IPS DF 4.7 (cell line): ENCODE measurements around the gene GNA14.
"Not testable (repeated sequence)": the region's sequence is repeated elsewhere in the genome, so short reads cannot be mapped to it uniquely, and the experiment has no call there.

ENCODE experiments used
- DNase-seq: peaks from one replicate; pipeline ENCODE4 v3.0.0-alpha.2; 2013; ENCODE audit warnings: low spot score; ENCODE audit errors: extremely low read depth

GNA14 gene

GRCh38 chr9:77648234-77649108 is at the start of gene GNA14:
GNA14 (minus strand) TSS chr9:77648322; CDS start chr9:77647793, 529 bp downstream.
- no peak for DNase-seq

- DNase-seq = no peak
Observed at GRCh38 chr9:77697238-77697984, 49.3 kb upstream of the GNA14 start.

GRCh38 chr9:77690723-77691122 is 42.6 kb upstream of the GNA14 start:
- DNase-seq = not testable (repeated sequence)

DNA sequence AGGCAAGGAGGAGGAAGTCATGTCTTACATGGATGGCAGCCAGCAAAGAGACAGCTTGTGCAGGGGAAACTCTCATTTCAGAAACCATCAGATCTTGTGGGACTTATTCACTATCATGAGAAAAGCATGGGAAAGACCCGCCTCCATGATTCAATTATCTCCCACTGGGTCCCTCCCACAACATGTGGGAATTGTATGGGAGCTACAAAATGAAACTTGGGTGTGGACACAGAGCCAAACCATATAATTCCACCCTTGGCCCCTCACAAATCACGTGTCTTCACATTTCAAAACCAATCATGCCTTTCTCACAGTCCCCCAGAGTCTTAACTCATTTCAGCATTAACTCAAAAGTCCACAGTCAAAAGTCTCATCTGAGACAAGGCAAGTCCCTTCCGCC is 42.0 kb upstream of the GNA14 start:
- not testable (repeated sequence) for DNase-seq

GRCh38 chr9:77687737-77688136 is 39.6 kb upstream of the GNA14 start:
- DNase-seq = not testable (repeated sequence)

DNA sequence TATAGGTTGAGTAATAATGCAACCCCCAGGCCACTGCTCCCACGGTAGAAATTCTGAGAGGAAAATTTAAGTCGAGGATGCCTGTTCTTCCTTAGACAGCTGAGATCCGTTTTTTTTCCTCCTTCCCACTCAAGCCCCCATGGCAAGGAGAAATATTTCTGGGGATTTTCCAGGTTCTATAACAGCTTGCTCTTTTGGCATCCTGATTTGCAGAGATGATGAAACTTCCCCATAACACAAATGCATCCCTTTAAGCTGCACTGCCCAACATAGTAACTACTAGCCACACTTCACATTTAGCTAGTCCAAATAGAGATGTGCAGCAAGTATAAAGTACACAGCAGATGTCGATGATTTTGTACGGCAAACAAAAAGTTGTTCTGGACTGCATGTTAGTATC is 32.5 kb upstream of the GNA14 start:
- no peak for DNase-seq

GRCh38 chr9:77679661-77680368 is 31.7 kb upstream of the GNA14 start:
- DNase-seq = no peak

- DNase-seq = no peak
Observed at GRCh38 chr9:77679088-77679487, 31.0 kb upstream of the GNA14 start.

- no peak for DNase-seq
Observed at GRCh38 chr9:77677957-77678535, 29.9 kb upstream of the GNA14 start.

GRCh38 chr9:77677397-77677796 is 29.3 kb upstream of the GNA14 start:
- DNase-seq = no peak

DNA sequence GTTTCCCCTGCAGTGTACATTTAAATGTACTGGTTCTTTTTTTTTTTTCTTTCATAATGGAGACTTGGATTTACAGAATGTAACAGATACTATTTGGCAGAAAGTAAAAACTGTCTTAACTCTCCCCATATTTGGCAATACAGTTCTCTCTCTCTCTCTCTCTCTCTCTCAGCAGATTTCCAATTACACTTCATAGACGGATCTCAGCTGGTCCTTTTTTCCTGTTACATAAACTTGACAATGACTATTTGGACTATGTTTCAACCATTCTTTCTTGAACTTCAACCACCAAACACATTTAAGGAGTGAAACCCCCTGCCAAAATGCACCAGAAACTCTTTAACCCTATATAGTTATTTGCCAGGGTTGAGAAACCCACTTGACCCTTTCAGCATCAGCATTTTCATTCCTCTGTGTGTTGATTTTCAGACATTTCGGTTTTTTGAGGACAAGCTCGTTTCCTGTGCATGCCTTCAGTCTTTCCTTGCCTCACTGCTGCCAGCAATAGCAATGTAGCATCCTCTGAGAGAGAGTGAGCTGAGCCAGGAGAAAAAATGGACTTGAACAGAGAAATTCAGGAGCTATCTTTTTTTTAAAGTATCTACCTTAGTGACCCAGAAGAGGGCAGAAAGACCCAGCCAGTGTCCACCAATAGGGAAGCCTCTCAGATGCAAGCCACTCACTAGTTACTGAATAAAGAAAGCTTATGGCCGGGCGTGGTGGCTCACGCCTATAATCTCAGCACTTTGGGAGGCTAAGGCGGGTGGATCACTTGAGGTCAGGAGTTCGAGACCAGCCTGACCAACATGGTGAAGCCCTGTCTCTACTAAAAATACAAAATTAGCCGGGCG is 26.0 kb upstream of the GNA14 start:
- DNase-seq = no peak

DNA sequence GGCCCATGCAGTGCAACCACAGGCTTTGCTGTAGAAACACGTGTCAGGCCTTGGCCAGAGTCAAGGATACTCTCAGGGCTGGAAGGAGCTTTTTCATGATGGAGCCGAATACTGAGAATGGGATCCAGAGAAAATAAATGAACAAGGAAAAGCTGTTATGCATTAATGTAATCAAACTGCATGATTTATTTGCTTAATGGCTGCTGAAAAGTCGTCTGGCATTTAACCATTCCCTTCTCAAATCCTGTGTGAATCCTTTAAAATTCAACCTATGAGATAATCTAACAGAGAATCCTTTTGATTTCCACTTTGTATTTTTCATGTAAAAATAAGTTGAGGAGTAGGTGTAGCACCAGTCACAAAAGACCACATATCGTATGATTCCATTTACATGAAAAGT is 24.1 kb upstream of the GNA14 start:
- DNase-seq = no peak

GRCh38 chr9:77667151-77667550 is 19.0 kb upstream of the GNA14 start:
- DNase-seq = no peak

DNA sequence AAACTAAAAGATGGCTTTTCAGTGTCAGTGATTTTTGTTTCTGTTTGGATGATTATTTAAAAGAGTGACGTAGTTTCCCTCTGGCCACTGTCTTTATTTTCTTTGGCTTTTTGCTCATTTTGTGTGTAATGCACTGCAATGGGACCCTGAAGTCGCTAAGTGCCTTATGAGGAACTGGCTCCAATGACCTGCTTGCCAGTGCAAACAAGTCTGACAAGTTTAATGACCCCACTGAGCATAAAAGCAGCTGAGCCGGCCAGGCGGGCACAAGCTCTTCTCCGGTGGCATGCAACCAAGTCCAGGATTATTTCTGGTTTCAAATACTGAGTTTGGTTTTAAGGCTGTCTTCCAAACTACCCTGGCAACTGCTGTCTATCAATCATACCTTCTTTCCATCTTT is 15.6 kb upstream of the GNA14 start:
- no peak for DNase-seq

DNA sequence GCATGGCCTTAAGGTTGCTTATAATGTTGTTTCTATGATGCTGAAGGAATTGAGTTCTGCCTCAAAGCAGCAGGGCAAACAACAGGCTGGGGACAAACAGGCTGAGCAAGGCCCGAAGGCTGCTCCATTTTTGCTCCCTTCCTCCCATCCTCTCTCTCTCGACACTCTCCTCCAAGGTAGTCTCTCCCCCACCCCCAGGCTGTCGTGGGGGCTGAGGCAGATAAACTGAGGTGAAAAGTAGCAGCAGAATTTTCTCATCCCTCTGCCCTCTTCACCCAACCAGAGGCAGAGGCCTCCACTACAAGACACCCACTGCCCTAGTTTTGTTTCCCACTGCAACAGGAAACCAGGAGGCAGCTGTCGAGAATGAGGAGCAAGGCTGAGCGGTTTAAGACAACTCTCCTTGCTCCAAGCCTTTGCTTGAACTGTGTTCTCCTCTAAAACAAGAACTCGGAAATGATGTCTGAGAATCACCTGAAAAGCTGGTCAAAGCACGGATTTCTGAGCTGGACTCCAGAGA is 13.5 kb upstream of the GNA14 start:
- no peak for DNase-seq

DNA sequence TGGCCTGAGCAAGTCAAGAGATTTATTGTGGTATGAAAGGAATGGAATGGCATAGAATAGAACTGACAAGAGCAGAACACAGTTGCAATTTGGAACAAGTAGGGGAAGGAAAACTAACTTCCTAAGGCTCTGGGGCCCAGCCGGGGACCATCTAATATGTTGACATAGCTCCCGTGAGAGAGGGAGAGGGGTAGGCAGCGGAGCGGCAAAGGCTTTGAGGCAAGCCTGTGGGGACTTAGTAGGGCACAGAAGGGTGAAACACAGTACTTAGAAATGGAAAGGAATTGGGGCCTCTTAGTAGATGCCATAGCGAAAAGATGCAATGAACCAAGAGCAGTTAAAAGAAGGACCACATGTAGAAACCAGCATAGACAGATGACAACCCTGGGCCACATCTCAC is 11.8 kb upstream of the GNA14 start:
- DNase-seq = no peak

DNA sequence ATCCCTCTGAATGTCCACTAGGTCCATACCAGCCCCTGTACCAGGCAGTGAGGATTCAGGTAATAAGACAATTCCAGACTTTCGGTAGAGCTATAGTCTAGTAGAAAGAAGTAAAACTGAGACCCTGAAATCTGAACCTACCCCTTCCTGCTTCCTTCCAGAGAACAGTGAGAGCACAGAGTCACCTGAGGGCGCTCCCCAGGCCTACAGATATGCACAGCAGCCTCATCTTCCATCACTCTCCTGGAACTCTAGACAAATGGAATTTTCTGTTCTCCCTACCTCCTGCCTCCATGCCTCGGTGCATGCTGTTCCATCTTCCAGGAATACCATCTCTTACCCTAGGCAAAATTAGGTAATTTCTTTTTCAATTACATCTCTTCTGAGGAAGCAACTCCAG is 3.1 kb upstream of the GNA14 start:
- no peak for DNase-seq

- DNase-seq = no peak
Observed at GRCh38 chr9:77649109-77649812, 1.1 kb upstream of the GNA14 start.

GRCh38 chr9:77647267-77648233 is 572 bp downstream of the GNA14 start:
- no peak for DNase-seq
